GM12878 (cell line): ENCODE measurements around the gene SLC9A3. TPM values are rescaled to one million over a fixed set of nuclear protein-coding genes. Genes with fewer than 3 reads are reported as not detected.

Source experiments
- ATAC-seq: fragments of 200-7000 bp; cut with Tn5 transposase; 3 replicates; pipeline ENCODE4 v1.9.1; 2020; ENCODE audit warnings: mild to moderate bottlenecking, moderate library complexity
- BruUV-seq: library from RNA; stranded (reverse); fragments of 400-500 nt; replicated peaks from 2 replicates; lab custom pipeline; 2021; lab: Mats Ljungman, UMichigan
- CTCF ChIA-PET: fragments of 300-600 bp; sonication (Branson Sonifier 250); formaldehyde crosslinking; extraction: SDS; loops from one replicate; lab custom pipeline; 2021; ENCODE audit warnings: inconsistent platforms; lab: Yijun Ruan, JAX
- POLR2A ChIA-PET: fragments of 350-600 bp; formaldehyde crosslinking; extraction: SDS; loops from one replicate; lab custom pipeline; 2021; ENCODE audit warnings: inconsistent platforms; lab: Charles Lee
- RAD21 ChIA-PET: fragments of 300-600 bp; sonication (Branson Sonifier 250); formaldehyde crosslinking; loops from one replicate; lab custom pipeline; 2023; ENCODE audit warnings: antibody characterized with exemption; ENCODE audit not compliant: unreplicated experiment; lab: Charles Lee
- SMC1A ChIA-PET: fragments of 300-600 bp; sonication (Branson Sonifier 250); formaldehyde crosslinking; loops from one replicate; lab custom pipeline; 2023; ENCODE audit not compliant: unreplicated experiment, uncharacterized antibody; lab: Charles Lee
- DNase-seq: peaks from one replicate; pipeline ENCODE4 v3.0.0-alpha.2; 2011; ENCODE audit warnings: low read depth, low spot score
- FAIRE-seq: peaks from 3 replicates; lab custom pipeline; 2011; peaks lifted over from hg19 to GRCh38; lab: Jason Lieb, UNC
- H2AFZ ChIP-seq: 2 replicates; pipeline ENCODE4 v1.6.0; 2011; ENCODE audit warnings: low read depth, low read length, control low read depth; ENCODE audit not compliant: control insufficient read depth
- H3K27ac ChIP-seq: 2 replicates; pipeline ENCODE4 v1.5.1; 2011; ENCODE audit warnings: control low read depth; ENCODE audit not compliant: control insufficient read depth, insufficient read depth
- H3K27me3 ChIP-seq, 2 experiments: replicated peaks in 1 of 2; 2 replicates each; pipeline versions ENCODE4 v1.6.0 to v1.6.1; 2011; ENCODE audit warnings: low read length in 1 of 2; ENCODE audit not compliant: control insufficient read depth in 2 of 2, insufficient read depth in 2 of 2
- H3K36me3 ChIP-seq, 2 experiments: 2 replicates each; pipeline ENCODE4 v1.5.1; 2011; ENCODE audit warnings: low read length in 1 of 2; ENCODE audit not compliant: control insufficient read depth in 2 of 2, insufficient read depth in 2 of 2
- H3K4me1 ChIP-seq: 2 replicates; pipeline ENCODE4 v1.6.1; 2011; ENCODE audit warnings: mild to moderate bottlenecking, low read length, moderate library complexity, mixed read lengths; ENCODE audit not compliant: control insufficient read depth, insufficient read depth
- H3K4me2 ChIP-seq: 2 replicates; pipeline ENCODE4 v1.6.0; 2011; ENCODE audit warnings: control low read depth; ENCODE audit not compliant: control insufficient read depth, insufficient read depth
- H3K4me3 ChIP-seq: fragments of 200-600 bp; sonication (generic); 2 replicates; pipeline ENCODE4 v1.5.1; 2016
- H3K79me2 ChIP-seq: 2 replicates; pipeline ENCODE4 v1.6.0; 2011; ENCODE audit warnings: low read length; ENCODE audit not compliant: control insufficient read depth, insufficient read depth
- H3K9ac ChIP-seq: 2 replicates; pipeline ENCODE4 v1.8.0; 2011; ENCODE audit warnings: low read length, control low read depth, mixed read lengths; ENCODE audit not compliant: control insufficient read depth, insufficient read depth
- H3K9me3 ChIP-seq: replicated peaks from 3 replicates; pipeline ENCODE4 v1.5.1; 2011; ENCODE audit warnings: mild to moderate bottlenecking, low read length; ENCODE audit not compliant: control insufficient read depth, insufficient read depth
- H4K20me1 ChIP-seq: 2 replicates; pipeline ENCODE4 v1.6.0; 2011; ENCODE audit not compliant: control insufficient read depth, insufficient read depth
- E2F8 ChIP-seq: fragments of 450-650 bp; IDR thresholded peaks from 2 replicates; pipeline ENCODE4 v1.6.1; 2018; ENCODE audit warnings: mild to moderate bottlenecking, low read depth, moderate library complexity; ENCODE audit not compliant: partially characterized antibody
- ETV6 ChIP-seq, 2 experiments: fragments of 450-650 bp in 1 of 2; IDR thresholded peaks in 1 of 2; conservative IDR thresholded peaks in 1 of 2; 2 replicates each; pipeline ENCODE4 v1.6.1; 2014; ENCODE audit warnings: antibody characterized with exemption in 1 of 2, borderline replicate concordance in 1 of 2, low read depth in 1 of 2, mild to moderate bottlenecking in 1 of 2, moderate library complexity in 1 of 2
- GABPA ChIP-seq: IDR thresholded peaks from 2 replicates; pipeline ENCODE4 v1.6.1; 2014; ENCODE audit warnings: antibody characterized with exemption, low read depth, mild to moderate bottlenecking, inconsistent platforms
- IRF3 ChIP-seq: fragments of 450-650 bp; IDR thresholded peaks from 2 replicates; pipeline ENCODE4 v1.6.1; 2014; ENCODE audit warnings: mild to moderate bottlenecking
- JUND ChIP-seq: IDR thresholded peaks from 2 replicates; pipeline ENCODE4 v1.6.1; 2012; ENCODE audit warnings: low read depth, mild to moderate bottlenecking, low read length, improper control_type of control experiment, moderate library complexity
- MLLT1 ChIP-seq: fragments of 450-650 bp; IDR thresholded peaks from 2 replicates; pipeline ENCODE4 v1.6.1; 2016; ENCODE audit warnings: mild to moderate bottlenecking
- MXI1 ChIP-seq: fragments of 150-350 bp; IDR thresholded peaks from 2 replicates; pipeline ENCODE4 v1.6.1; 2011; ENCODE audit warnings: low read depth, mild to moderate bottlenecking, inconsistent platforms, low read length, improper control_type of control experiment
- MYB ChIP-seq: fragments of 150-350 bp; IDR thresholded peaks from 2 replicates; pipeline ENCODE4 v1.6.1; 2014; ENCODE audit warnings: mild to moderate bottlenecking, low read depth, low read length, borderline replicate concordance
- NFXL1 ChIP-seq: fragments of 450-650 bp; IDR thresholded peaks from 2 replicates; pipeline ENCODE4 v1.6.1; 2017; ENCODE audit warnings: antibody characterized with exemption, mild to moderate bottlenecking, borderline replicate concordance
- POLR2AphosphoS2 ChIP-seq: IDR thresholded peaks from 2 replicates; pipeline ENCODE4 v1.6.1; 2011; ENCODE audit warnings: low read depth, mild to moderate bottlenecking, low read length, improper control_type of control experiment, moderate library complexity
- POLR2AphosphoS5 ChIP-seq: IDR thresholded peaks from 2 replicates; pipeline ENCODE4 v1.6.1; 2011; ENCODE audit warnings: mild to moderate bottlenecking, low read length, inconsistent platforms
- ZBTB40 ChIP-seq: fragments of 450-650 bp; IDR thresholded peaks from 2 replicates; pipeline ENCODE4 v1.6.1; 2016; ENCODE audit warnings: mild to moderate bottlenecking, moderate library complexity, borderline replicate concordance
- ZSCAN29 ChIP-seq: fragments of 450-650 bp; IDR thresholded peaks from 2 replicates; pipeline ENCODE4 v1.6.1; 2017; ENCODE audit warnings: mild to moderate bottlenecking, moderate library complexity
- WGBS: methylation state at CpG from one replicate; pipeline ENCODE4 v1.1.6; 2016; ENCODE audit warnings: low lambda C conversion rate; ENCODE audit not compliant: insufficient replicate concordance, insufficient coverage; ENCODE audit errors: missing lambda C conversion rate; 5-methylcytosine and 5-hydroxymethylcytosine counted together
- in situ Hi-C: fragments of 300-500 bp; cut with MboI; formaldehyde crosslinking; loops from 9 replicates; pipeline ENCODE4 v1.14.3; 2018; ENCODE audit warnings: mixed read lengths
- intact Hi-C: fragments of 100-400 bp; cut with micrococcal nuclease; formaldehyde crosslinking; loops from one replicate; pipeline ENCODE4 v1.14.2; 2022; ENCODE audit not compliant: unreplicated experiment
- polyA plus RNA-seq, 11 experiments: library from polyadenylated mRNA; depleted of rRNA in 4 of 11; unstranded in 6 of 11; stranded (reverse) in 5 of 11; fragments of >200 nt; fragmentation: Nextera tagmentation in 4 of 11; fragmentation: Illumina TruSeq in 1 of 11; extraction: Ambion mirVana in 4 of 11; extraction: Trizol in 1 of 11; gene quantifications; 1 replicate in 1 of 11; 2 replicates in 10 of 11; pipeline versions ENCODE4 v1.2.1 to v1.2.3, GENCODE V29; 2011 to 2016; ENCODE audit warnings: inconsistent platforms in 2 of 11, missing spikeins in 2 of 11, low read depth in 1 of 11
- total RNA-seq, 4 experiments: library from RNA; depleted of rRNA in 3 of 4; stranded (reverse); fragments of >200 nt in 3 of 4; fragmentation: Illumina TruSeq in 1 of 4; extraction: Trizol in 1 of 4; gene quantifications; 2 replicates each; pipeline versions ENCODE4 v1.2.1 to v1.2.3, GENCODE V29; 2013 to 2021

The SLC9A3 gene
- total and polyA plus RNA-seq, 10 of the 15 experiments (the other 5 are each of a cell fraction or from before 2014, with no cell fraction given) = 0.04 to 5.2 (median 2.3) TPM; not detected in 1

GRCh38 chr5:540906-541538, 16.8 kb upstream of the SLC9A3 start:
- no peak overlapping the region for H3K4me2 ChIP-seq
- ChIA-PET CTCF (interaction anchor here (0.6 kb wide), 1 partner anchor 56 kb away, joined by 3 read pairs; no protein-coding TSS in a partner anchor), POLR2A (interaction anchor here (1.0 kb wide), 1 partner anchor 270 kb away, joined by 3 read pairs; no protein-coding TSS in a partner anchor), SMC1A (no interaction called here), RAD21 (no interaction called here)
- no peaks in the 10 kb centered on the region for H3K36me3 ChIP-seq
- H3K4me1 ChIP-seq = peaks cover 20% of the 10 kb centered on the region
- no peak overlapping the region for H2AFZ ChIP-seq
- no peaks in the 10 kb centered on the region; the same call in 2 of the 3 replicates for H3K9me3 ChIP-seq
- no peaks in the 10 kb centered on the region for H4K20me1 ChIP-seq
- no peaks in the 10 kb centered on the region for H3K79me2 ChIP-seq
- no TSS peak for BruUV-seq
- H3K9ac ChIP-seq = no peak overlapping the region
- no peak overlapping the region for H3K27ac ChIP-seq
- no peak for ATAC-seq
- DNase-seq = no peak
- in situ Hi-C loops (no loop called here), intact Hi-C loops (loop anchor here (10.0 kb wide), 1 partner anchor 226 kb away; no protein-coding TSS in a partner anchor)
- FAIRE-seq = no peak
- H3K27me3 ChIP-seq = no peaks in the 10 kb centered on the region; a peak in 1 of 4 replicates
- no peak overlapping the region for H3K4me3 ChIP-seq
- 74% methylated on average over 16 of the region's 17 CpGs for whole genome bisulfite sequencing
- TF ChIP-seq POLR2AphosphoS5 (no peak), POLR2AphosphoS2 (no peak), E2F8 (no peak), JUND (no peak), ZBTB40 (no peak), IRF3 (no peak), ETV6 (conservative IDR thresholded peaks at IDR 0.05 in 1 of 2, IDR thresholded peaks at IDR 0.05 in 1 of 2; ENCODE audit: borderline replicate concordance in 1 of 2, low read depth in 1 of 2) (no peak), MXI1 (no peak), MYB (no peak), ZSCAN29 (no peak), GABPA (no peak), NFXL1 (no peak), MLLT1 (no peak)
